HFF-Myc (cell line): Measurements from ENCODE around the gene RACGAP1.

ENCODE experiments used
- DNase-seq: peaks from one replicate; pipeline ENCODE4 v3.0.0-alpha.2; 2011; ENCODE audit warnings: low read depth; ENCODE audit errors: extremely low read depth
- H3K4me3 ChIP-seq: replicated peaks from 2 replicates; pipeline ENCODE4 v1.5.1; 2011; ENCODE audit warnings: low read depth, mild to moderate bottlenecking, control low read depth, low read length
- CTCF ChIP-seq: IDR thresholded peaks from 2 replicates; pipeline ENCODE4 v1.5.1; 2012; ENCODE audit warnings: mild to moderate bottlenecking, low read depth, low read length, control low read depth; ENCODE audit errors: missing control alignments

The RACGAP1 gene

DNA sequence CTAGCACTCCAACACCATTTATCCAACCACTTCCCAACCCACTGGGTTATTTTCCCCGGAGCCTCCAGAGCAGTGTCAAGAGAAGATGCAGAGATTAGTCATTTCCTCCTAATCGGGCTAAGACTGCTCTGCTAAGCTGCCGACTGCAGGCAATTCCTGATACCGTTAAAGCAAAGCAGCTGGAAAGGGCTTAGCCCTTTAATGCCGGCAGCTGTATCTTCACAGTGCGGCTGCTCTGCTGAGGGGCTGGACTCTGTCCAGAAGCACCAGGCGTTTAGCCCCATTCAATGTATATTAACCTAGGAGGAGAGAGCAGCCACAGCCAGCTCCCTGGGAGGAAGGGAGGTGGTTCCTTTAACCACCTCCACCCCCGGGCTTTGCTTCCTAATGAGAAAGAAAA, 41.4 kb downstream of the RACGAP1 start:
- TF ChIP-seq CTCF: no peak
- peak; percentile 82 for DNase-seq
- H3K4me3 ChIP-seq: no peak overlapping the region

DNA sequence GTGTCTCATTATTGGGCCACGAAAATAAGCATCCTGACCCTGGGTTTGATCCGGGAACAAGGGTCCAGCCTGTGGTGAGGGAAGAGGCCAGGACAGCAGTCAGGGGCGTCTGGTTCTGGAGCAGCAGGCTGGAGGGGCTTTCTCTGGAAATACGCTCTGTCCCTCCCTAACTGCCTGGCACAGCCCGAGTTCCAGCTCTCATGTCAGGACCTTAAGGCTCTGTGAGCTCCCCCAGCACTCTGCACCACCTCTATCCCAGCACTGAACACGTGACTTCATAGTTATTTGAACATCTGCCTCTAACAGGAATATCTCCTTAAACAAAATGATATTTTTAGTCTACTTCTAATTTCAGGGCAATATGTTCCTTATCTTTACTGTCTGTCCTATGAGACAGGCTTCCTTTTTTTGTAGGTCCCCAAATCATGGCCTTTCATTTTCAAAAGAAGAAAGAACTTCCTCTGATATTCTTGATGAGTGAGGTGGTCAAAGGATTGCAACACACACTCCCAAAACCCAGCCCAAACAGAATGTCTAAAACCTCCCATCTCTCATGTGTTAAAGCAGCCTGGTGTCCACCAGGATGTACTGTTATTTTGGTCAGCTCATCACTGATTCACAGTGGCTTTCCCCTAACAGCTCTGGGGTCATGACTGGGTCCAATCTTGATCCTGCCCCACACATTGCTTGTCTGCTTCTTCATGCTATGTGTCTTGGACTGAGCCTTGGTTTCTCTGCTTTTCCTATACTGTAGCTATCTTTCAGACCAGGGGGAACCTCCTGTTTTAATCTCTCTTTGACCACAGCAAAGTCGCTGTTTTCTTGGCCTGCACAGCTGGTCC, 42.8 kb downstream of the RACGAP1 start:
- no peak for TF ChIP-seq CTCF
- DNase-seq: no peak
- H3K4me3 ChIP-seq: no peak overlapping the region

DNA sequence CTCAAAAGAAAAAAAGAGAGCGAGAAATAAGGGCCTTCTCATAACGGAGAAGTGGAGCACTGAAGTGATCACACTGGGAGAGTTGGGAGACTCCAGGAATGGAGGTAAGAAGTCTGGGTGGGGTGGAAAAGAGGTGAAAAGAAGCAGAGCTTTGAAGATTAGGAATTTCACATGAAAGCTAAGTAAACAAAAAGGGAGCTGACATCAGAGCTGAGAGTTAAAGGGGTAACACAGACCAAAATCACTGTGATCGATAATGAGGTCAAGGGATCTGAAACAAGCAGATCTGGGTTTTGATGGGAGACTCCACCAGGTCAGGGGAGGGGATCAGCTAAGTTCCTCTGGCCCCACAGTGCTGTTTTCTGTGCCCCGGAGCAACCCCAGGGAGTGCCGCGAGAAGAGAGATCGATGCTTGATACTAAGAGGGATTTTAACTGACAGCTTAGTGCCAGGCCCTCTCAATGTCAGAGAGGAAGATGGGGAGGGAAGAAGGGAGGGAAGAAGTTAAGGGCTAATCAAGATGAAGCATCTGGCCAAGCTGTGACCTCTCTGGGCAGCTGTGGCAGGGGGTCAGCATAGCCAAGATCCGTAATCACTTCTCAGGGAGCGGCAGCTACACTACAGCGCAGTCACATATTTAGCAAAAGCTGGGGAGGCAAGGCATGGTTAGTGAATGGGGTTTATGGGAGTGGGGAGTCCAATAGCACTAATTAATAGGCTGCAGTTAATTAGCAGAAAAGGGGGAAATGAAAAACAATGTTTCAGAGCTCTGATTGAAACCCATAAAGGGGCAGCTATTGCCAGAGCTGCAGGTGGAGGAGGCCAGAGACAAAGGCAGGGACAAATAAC, 44.6 kb downstream of the RACGAP1 start:
- H3K4me3 ChIP-seq: no peak overlapping the region
- no peak for TF ChIP-seq CTCF
- DNase-seq: no peak

- no peak overlapping the region for H3K4me3 ChIP-seq
- no peak for TF ChIP-seq CTCF
- DNase-seq: no peak
These were observed 45.5 kb downstream of the RACGAP1 start for GRCh38 chr12:49979791-49980190.

DNA sequence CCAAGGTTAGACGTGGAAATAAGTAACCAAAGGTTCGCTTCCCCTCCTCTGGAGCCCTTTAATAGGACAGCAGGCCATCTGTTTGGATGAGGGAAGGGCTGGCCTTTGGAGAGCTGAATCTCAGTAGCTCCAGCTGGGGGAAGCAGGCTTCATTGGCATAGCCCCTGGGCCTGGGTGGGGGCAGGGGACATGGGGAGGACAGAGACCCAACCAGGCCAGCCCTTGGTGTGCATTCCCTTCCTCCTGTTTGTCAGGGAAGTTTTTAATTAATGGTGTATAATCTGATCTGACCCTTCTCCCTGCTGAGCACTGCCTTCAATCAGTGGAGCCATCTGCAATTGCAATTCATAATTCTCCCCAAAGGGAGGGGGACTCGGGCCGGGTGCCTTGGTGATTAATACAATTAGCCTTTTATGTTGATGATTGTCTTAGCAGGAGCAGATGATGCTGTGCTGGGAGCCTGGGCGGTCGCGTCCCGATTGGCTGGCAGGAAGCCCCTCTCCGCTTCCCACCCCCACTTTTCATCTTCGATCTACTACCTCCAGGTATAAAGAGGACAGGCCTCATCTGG, 46.2 kb downstream of the RACGAP1 start:
- no peak for TF ChIP-seq CTCF
- no peak for DNase-seq

GRCh38 chr12:49978125-49978524, 47.2 kb downstream of the RACGAP1 start:
- no peak for DNase-seq
- H3K4me3 ChIP-seq: no peak overlapping the region
- TF ChIP-seq CTCF: no peak

More for the DNA sequence above, 46.2 kb downstream of the RACGAP1 start:
- H3K4me3 ChIP-seq: no peak overlapping the region
